ENCODE results near the gene B3GAT2. TPM values are rescaled to one million over a fixed set of nuclear protein-coding genes. Genes with fewer than 3 reads are reported as not detected.
A peak's percentile ranks its signal among the peaks of the same experiment; 100 is the strongest.

B3GAT2 gene
- total RNA-seq, 1 experiment from 2014 or later: not detected

DNA sequence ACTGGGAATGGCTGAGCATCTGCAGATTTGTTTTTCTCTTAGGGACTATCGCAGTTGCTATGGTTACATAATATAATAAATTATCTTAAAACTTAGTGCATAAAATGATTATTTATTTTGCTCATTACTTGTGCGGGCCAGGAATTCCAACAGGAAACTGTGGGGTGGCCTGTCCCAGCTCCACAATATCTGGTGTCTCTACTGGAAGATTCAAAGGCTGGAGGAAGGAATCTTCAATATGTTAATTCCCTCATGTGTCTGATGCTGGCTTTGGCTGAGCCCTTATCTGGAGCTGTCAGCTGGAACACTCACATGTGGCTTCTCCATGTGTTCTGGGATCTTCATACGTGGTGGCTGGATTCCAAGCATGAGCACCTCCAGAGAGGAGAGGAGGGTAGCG lies 23.9 kb upstream of the B3GAT2 start:
- Mint-ChIP-seq H3K4me1 (ENCODE audit: insufficient read depth, unreplicated experiment) (no peaks in the 10 kb centered on the region), H3K9me3 (ENCODE audit: unreplicated experiment) (no peaks in the 10 kb centered on the region), H3K27ac (ENCODE audit: low read depth, unreplicated experiment) (no peak overlapping the region), H3K27me3 (ENCODE audit: insufficient read depth, unreplicated experiment) (peaks cover 27% of the 10 kb centered on the region), H3K36me3 (ENCODE audit: insufficient read depth, unreplicated experiment) (no peaks in the 10 kb centered on the region), H3K4me3 (ENCODE audit: unreplicated experiment) (no peak overlapping the region)
- intact Hi-C loops (cut with micrococcal nuclease): no loop called here
- ChIA-PET POLR2A (no interaction called here), CTCF (no interaction called here)
- TF ChIP-seq, protein P1, sequence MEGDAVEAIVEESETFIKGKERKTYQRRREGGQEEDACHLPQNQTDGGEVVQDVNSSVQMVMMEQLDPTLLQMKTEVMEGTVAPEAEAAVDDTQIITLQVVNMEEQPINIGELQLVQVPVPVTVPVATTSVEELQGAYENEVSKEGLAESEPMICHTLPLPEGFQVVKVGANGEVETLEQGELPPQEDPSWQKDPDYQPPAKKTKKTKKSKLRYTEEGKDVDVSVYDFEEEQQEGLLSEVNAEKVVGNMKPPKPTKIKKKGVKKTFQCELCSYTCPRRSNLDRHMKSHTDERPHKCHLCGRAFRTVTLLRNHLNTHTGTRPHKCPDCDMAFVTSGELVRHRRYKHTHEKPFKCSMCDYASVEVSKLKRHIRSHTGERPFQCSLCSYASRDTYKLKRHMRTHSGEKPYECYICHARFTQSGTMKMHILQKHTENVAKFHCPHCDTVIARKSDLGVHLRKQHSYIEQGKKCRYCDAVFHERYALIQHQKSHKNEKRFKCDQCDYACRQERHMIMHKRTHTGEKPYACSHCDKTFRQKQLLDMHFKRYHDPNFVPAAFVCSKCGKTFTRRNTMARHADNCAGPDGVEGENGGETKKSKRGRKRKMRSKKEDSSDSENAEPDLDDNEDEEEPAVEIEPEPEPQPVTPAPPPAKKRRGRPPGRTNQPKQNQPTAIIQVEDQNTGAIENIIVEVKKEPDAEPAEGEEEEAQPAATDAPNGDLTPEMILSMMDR (IDR thresholded peaks at IDR 0.05; ENCODE audit: unreplicated experiment): no peak
- DNase-seq (ENCODE audit: unreplicated experiment): no peak
- BruUV-seq (replicated peaks): no TSS peak

DNA sequence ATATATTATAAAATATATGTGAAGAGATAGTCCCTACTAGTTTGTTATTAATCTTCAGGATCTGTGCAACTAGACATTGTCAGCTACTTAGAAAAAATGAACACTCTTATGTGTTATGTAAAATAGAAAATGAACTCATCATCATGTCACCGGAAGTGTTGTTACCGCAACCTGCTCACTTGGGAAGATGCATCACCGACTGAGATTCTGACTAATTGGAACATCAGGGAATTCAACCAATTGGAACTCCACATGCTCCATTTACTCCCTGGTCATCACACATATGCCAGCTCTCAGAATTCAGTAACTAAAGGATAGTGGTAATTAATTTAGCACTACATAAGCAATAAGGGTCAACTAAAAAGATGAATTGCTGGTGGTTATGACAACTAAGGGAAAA lies 16.7 kb upstream of the B3GAT2 start:
- Mint-ChIP-seq H3K27ac (ENCODE audit: low read depth, unreplicated experiment) (no peak overlapping the region), H3K4me3 (ENCODE audit: unreplicated experiment) (no peak overlapping the region), H3K9me3 (ENCODE audit: unreplicated experiment) (no peaks in the 10 kb centered on the region), H3K36me3 (ENCODE audit: insufficient read depth, unreplicated experiment) (no peaks in the 10 kb centered on the region), H3K27me3 (ENCODE audit: insufficient read depth, unreplicated experiment) (peaks cover 38% of the 10 kb centered on the region), H3K4me1 (ENCODE audit: insufficient read depth, unreplicated experiment) (no peaks in the 10 kb centered on the region)
- POLR2A ChIA-PET: no interaction called here
- CTCF ChIA-PET: interaction anchor here (0.6 kb wide), 1 partner anchor 275 kb away, joined by 3 read pairs; no protein-coding TSS in a partner anchor
- intact Hi-C loops (cut with micrococcal nuclease): no loop called here
- BruUV-seq (replicated peaks): no TSS peak
- TF ChIP-seq, protein P1 (IDR thresholded peaks at IDR 0.05; ENCODE audit: unreplicated experiment): no peak
- DNase-seq (ENCODE audit: unreplicated experiment): peak; percentile 16

DNA sequence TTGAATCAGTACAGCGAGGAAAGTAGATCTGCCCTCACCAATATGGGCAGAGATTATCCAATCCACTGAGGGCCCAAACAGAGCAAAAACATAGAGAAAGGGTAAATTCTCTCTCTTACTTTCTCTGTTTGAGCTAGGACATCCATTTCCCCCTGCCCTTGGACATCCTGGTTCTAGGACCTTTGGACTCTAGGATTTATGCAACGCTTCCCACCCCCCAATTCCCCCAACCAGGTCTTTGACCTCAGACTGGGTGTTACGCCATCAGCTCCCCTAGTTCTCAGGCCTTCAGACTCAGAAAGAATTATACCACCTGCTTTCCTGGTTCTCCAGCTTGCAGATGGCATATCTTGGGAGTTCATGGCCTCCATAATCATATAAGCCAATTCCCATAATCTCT lies 10.2 kb upstream of the B3GAT2 start:
- Mint-ChIP-seq H3K27me3 (ENCODE audit: insufficient read depth, unreplicated experiment) (no peaks in the 10 kb centered on the region), H3K36me3 (ENCODE audit: insufficient read depth, unreplicated experiment) (no peaks in the 10 kb centered on the region), H3K4me3 (ENCODE audit: unreplicated experiment) (no peak overlapping the region), H3K9me3 (ENCODE audit: unreplicated experiment) (no peaks in the 10 kb centered on the region), H3K27ac (ENCODE audit: low read depth, unreplicated experiment) (no peak overlapping the region), H3K4me1 (ENCODE audit: insufficient read depth, unreplicated experiment) (no peaks in the 10 kb centered on the region)
- TF ChIP-seq, protein P1 (IDR thresholded peaks at IDR 0.05; ENCODE audit: unreplicated experiment): no peak
- CTCF ChIA-PET: interaction anchor here (0.7 to 1.1 kb wide), 3 partner anchors 11 to 748 kb away, joined by 3 read pairs; no protein-coding TSS in a partner anchor
- DNase-seq (ENCODE audit: unreplicated experiment): no peak
- POLR2A ChIA-PET: no interaction called here
- no TSS peak for BruUV-seq (replicated peaks)
- intact Hi-C loops (cut with micrococcal nuclease): no loop called here

DNA sequence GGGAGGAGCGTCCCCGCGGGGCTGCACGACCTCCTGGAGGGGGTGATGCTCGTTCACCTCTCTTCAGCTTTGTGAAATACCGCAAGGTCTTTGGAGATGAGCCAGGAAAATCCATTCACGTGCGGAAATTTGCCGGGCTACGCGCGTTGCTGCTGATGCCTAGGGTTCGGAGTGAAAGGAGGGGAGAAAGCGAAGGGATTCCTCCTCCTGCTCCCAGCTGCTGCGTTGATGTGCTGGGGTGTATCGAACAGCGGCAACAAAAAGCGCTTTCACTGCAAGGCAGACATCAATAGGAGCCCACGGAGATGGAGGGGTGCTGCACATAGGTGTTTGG lies 391 bp upstream of the B3GAT2 start:
- Mint-ChIP-seq H3K4me3 (ENCODE audit: unreplicated experiment) (no peak overlapping the region), H3K27ac (ENCODE audit: low read depth, unreplicated experiment) (no peak overlapping the region), H3K36me3 (ENCODE audit: insufficient read depth, unreplicated experiment) (no peaks in the 10 kb centered on the region), H3K27me3 (ENCODE audit: insufficient read depth, unreplicated experiment) (peaks cover 80% of the 10 kb centered on the region), H3K4me1 (ENCODE audit: insufficient read depth, unreplicated experiment) (no peaks in the 10 kb centered on the region), H3K9me3 (ENCODE audit: unreplicated experiment) (no peaks in the 10 kb centered on the region)
- ChIA-PET POLR2A (no interaction called here), CTCF (interaction anchor here (0.7 to 2.7 kb wide), 7 partner anchors 24 to 647 kb away, joined by 3 to 32 read pairs (median 5); partner anchors contain the start of gene SMAP1)
- BruUV-seq (replicated peaks): no TSS peak
- TF ChIP-seq, protein P1 (IDR thresholded peaks at IDR 0.05; ENCODE audit: unreplicated experiment): no peak
- no peak for DNase-seq (ENCODE audit: unreplicated experiment)
- intact Hi-C loops (cut with micrococcal nuclease): loop anchor here (5.0 to 10.0 kb wide), 3 partner anchors 432 to 735 kb away; no protein-coding TSS in a partner anchor
